HG03520 (cell line): ENCODE data around the gene MYO3B.
"Not testable (repeated sequence)": the region's sequence is repeated elsewhere in the genome, so short reads cannot be mapped to it uniquely, and the experiment has no call there.

Source experiments
- ATAC-seq: cut with Tn5 transposase; IDR thresholded peaks from one replicate; pipeline ENCODE4 v1.9.1; 2021; ENCODE audit warnings: mild to moderate bottlenecking, moderate library complexity; ENCODE audit not compliant: unreplicated experiment

MYO3B gene

DNA sequence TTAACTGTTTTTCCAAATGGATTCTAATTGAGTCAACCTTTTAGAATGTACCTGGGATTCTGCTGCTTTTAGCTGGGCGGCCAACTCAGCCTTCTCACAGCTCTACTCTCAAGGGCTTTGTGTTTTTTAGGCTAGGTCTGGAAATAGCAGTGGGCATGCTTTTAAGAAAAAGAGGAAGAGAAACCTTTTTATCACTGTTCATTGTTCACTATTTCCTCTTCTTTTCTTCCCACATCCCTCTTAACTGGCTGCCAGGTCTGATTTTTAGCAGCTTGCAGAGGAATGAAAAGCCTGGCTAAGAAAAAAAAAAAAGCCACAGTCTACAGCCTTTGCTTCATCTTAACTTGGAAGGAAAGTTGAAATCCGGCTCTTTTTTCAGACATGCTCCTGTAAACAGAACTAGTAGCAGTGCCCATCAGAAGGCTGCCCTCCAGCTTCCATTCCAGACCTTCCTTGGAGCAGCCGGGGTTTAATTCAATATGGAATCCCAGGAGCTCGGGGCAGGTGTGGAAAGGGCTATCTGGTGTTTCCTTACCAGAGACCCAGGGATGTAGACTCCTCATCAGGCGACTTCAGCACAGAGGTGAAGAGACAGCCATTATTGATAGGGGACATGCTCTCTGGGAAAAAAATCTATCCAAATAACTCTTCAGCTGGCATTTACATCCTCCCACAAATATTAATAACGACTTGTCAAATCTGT lies 230.7 kb downstream of the MYO3B start:
- no peak for ATAC-seq

DNA sequence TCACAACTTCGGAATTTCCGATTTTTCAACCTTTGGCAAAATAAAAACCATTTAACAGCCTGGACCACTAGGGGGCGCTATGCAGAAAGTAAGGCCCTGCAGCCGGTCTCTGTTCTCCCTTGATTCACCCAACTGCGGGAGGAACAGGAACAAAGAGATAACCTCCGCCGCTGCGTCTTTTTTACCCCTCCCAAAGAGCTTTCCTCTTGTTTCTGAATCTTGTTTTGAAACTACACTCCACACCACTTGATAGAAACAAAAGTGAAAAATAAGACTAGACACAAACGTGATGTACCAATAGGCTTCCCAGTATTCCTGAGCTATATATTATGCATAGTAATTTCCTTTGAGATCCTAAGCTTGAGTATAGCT lies 231.2 kb downstream of the MYO3B start:
- ATAC-seq = no peak

DNA sequence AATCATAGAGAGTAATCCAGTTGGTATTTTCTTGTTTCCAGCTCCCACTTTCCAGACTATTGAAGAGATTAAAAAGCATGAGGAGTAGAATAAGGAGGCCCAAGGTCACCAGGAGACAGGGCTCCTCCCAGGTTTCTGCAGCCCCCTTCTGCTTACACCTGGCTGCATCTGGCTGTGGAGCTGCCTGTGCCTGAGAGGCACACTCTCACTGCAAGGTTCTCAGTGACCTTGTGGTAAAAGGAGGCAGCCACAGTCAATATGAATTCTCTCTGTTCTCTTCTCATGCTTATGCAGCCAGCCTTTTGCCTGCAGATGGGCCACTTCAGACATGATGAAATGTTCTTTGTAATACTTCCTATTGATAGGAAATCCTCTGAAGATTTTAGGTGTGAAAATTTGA lies 233.7 kb downstream of the MYO3B start:
- ATAC-seq = no peak

DNA sequence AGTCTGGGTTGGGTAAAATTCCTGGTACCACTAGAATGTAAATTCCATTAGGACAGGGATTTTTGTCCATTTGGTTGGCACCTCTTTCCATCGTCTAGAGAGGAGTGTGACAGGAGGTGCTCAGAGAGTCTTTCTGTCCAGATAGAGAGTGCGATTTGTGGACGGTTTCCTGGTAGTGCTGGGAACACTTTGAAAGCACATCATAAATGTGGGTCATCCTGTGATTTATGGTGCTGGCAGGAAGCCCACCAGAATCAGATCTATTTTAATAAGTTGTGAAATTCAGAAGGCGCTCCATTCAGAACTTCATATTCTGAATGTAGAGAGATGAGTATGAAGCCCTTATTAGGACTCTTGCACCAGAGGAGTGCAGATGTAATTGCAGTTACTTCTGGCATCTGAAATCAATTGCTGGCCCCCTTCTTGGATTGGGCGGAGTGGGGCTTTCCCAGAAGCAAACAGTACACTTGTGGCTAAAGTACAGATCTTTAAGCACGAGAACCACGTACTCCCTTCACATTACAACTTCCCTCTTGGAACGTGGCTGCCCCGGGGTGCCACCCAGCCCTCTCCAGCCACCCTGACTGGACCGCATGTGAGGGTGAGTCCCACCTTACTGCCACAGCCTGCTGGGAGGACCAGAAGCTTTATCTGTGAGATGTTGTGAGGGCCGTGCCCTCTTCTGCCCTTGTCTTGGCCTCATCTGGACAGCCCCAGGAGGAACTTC lies 243.2 kb downstream of the MYO3B start:
- ATAC-seq = no peak

DNA sequence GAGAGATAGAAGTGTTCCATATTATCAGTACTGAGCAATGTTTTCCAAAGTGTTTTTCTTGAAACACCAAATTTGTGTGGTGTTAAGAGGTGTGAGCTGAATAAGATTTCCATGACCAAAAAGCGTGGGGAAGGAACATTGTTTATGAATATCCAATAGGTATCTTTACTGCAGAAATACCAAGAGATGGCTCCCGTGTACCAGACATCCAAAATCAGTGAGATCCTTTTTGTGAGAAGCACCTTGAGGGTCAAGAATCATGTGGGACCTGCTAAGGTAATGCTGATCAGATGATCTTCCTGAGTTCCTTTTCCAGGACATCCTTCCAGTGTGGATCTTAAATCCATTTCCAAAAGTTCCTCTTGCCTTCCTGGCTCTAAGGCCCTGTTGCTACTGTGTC lies 246.0 kb downstream of the MYO3B start:
- no peak for ATAC-seq

DNA sequence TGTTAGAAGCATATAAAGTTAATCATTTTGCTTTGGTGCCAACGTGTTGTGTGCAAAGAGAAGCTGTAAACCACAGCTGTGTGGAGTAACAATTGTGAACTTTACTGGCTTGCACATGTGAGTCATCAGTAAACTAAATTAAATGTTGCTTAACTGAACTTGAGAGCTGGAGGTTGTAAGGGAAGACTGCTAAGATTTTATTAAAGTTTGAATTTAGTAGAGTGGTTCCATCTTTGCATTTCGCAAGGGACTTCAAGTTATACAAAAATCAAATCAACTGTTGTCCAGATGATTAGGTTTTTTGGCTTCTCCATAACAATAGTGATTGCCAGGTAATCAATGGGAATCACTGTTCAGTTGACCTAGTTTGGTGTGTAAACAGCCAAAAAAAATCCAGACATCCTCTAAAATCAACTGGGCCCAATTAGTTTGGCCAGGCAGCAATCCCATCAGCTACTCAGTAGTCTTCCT lies 247.4 kb downstream of the MYO3B start:
- ATAC-seq = no peak

DNA sequence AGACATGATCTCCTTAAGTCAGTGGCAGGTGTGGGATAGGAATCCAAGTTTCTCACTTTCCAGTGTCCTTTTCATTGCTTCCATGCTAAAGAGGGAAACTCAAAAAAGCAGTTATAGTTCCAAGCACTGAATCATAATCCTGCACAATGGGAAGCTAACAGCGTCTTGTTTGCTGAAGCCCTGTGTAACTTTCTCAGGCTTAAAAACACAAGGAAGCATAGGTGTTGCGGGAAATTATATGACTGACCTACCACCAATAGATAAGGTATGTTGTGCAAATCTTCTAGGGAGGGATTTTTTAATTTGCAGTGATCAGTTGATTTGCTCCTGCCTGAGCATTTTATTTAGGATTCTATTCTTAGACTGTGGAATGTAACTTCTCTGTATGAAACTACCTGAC lies 250.9 kb downstream of the MYO3B start:
- no peak for ATAC-seq

DNA sequence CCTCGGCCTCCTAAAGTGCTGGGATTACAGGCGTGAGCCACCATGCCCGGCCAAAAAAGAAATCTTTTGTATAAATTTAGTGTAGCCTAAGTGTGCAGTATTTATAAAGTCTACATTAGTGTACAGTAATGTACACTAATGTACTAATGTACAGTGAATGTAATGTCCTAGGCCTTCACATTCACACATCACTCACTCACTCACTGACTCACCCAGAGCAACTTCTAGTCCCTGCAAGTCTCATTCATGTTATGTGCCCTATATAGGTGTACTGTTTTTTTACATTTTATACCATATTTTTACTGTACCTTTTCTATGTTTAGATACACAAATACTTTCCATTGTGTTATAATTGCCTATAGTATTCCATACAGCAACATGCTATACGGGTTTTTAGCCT lies 254.9 kb downstream of the MYO3B start:
- no peak for ATAC-seq

DNA sequence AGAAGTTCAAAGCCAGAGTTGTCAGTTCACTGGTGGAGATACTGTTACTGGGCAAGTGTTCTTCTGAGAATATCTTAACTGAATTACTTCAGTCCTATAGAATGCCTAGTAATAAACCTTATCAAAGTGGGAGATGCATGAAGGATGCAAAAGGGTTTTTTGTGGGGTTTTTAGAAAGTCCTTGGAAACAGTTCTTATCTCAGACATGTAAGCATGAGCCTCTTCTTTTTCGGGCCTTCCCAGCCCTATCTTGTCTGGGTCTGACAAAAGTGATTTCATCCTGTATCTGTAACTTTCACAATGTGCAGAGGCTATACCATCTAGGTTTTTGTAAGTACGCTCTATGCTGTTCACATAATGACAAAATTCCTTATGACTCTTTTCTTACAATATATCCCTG lies 255.5 kb downstream of the MYO3B start:
- no peak for ATAC-seq

DNA sequence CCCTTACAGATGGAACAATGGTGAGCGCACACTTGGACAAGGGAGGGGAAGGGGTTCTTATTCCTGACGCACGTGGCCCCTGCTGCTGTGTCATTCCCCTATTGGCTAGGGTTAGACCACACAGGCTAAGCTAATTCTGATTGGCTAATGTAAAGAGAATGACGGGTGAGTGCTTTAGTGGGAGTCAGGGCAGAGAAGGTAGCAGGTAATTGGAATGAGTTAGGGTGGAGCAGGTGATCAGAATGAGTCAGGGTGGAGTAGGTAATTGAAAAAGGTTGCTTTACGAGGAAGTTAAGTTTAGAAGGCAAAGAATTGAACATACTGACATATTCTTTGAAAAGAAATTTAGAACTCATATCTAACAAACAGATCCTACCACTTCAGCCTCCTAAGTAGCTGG lies 256.4 kb downstream of the MYO3B start:
- not testable (repeated sequence) for ATAC-seq

DNA sequence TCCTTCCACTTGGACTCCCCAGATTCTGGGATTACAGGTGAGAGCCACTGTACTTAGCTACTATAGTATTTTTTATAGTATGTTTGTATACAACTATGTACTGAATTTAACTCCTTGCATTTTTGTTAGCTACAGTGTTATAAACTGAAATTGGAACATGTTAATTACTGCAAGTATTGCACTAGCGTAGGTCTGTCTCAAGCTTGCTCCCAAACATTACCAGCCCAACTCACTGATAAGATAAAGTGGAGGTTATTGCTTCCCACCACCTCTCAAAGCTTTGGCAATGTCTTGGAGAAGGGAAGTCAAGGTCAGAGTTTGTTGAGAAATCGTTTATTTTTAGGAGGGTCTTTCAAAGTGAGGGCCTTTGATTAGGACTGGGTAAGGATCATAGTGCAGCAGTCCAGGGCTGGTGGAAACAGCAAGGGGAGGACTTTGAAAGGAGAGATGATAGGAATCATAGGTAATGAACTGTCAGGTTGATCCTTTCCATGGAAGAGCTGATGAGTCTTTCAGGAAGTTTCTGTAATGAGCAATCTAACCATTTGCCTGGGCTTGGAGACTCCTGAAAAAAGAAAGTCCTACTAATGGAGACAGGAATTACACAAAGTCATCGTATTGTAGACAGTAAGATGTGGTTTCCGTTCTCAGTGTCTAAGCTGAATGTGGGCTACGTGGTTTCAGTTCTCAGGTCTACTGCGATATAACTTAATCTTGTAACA lies 257.1 kb downstream of the MYO3B start:
- ATAC-seq = no peak

DNA sequence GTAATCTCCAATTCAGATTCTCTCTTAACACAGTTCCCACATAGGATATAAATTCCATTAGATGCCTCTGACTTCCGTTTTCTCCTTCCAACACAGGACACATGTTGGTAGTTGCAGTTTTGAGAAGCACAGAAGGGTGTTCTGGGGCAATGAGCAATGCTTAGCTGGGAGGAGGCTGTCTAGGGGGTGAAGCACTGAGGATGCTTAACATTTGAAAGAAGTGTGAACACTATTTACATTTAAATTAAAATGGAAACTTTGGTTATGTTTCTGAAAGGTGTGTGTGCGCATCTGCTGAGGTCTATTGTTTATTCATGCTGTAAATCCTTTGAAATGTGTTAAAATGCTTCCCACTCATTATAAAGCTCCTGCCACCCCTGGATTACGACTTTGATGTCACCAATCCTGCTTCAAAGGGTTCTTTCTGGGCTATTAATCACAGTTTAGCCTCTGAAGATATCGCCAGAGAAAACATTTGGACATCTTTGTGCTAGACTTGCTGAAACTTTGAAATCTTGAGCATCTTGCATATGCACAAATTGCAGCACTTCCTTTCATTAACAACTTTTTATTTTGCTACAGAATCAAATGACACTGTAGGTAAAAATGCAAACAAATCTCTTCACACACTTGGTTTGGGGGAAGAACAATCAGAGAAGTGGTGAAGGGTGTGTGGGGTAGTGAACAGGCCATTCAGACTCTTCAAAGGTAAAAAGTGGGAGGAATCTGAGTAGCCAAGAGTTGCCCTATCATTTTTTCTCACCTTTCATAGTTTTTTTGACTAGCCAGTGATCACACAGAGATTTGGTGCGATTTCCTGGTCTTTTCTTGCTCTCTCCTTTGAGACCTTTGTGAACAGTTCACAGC lies 258.4 kb downstream of the MYO3B start:
- no peak for ATAC-seq

DNA sequence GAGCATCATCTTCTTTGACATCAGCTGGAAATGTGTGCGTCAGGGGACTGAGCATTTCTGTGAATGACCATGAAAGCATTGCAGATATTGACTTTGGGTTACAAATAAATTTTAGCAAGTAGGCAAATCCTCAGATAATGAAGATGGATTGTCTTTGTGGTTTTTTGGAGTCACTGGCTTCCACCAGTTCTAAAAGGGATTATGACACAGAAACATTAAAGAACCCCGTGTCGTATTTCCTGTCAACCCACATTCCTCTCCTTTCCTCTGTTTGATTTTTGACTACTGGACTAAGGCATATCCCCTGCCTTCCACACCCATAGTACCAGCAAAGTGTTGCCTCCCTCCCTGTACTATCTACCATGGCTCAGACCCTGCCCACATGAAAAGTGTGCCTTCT lies 268.1 kb downstream of the MYO3B start:
- ATAC-seq = no peak

DNA sequence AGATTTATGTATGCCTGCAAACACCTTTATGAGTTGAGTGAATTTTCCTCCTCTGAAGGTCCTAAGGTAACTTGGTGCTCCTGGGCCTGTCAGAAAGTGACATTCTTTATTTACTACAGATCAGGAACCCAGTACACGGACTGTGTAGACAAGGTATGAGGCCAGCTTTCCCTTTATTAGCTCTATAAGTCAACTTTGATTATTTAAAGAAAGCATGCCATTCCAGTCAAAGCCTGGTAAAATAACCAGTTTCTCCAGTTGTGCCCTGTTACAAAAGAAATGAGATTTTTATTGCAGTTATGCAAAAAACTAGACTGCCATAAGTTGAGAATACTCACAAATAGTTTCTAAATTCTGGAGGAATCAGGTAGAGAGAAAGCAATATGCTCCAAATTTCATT lies 271.1 kb downstream of the MYO3B start:
- ATAC-seq = no peak

DNA sequence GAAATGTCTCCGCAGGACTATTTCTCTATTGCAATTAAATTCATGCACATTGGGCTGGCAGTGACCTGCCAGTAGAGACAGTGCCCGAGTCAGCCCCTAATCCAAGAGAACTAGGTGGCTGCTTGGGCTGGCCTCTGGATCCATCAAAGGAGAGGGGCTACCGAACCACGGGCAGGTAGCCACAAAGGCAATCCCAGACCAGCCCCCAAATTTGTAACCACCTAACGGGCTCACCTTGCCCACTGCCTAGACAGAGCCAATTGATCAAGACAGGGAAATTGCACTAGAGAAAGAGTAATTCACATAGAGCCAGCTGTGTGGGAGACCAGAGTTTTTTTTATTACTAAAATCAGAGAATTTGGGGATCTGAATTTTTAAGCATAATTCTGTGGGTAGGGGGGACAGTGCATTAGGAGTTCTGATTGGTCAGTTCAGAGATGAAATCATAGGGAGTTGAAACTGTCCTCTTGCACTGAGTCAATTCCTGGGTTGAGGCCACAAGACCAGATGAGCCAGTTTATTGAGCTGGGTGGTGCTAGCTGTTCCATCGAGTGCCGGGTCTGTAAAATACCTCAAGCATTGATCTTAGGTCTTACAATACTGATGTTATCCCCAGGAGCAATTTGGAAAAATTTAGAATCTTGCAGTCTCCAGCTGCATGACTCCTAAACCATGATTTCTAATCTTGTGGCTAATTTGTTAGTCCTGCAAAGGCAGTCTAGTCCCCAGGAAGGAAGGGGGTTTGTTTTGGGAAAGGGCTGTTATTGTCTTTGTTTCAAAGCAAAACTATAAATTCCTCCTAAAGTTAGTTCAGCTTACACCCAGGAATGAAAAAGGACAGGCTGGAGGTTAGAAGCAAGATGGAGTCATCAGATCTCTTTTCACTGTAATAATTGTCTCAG lies 276.8 kb downstream of the MYO3B start:
- ATAC-seq = no peak

DNA sequence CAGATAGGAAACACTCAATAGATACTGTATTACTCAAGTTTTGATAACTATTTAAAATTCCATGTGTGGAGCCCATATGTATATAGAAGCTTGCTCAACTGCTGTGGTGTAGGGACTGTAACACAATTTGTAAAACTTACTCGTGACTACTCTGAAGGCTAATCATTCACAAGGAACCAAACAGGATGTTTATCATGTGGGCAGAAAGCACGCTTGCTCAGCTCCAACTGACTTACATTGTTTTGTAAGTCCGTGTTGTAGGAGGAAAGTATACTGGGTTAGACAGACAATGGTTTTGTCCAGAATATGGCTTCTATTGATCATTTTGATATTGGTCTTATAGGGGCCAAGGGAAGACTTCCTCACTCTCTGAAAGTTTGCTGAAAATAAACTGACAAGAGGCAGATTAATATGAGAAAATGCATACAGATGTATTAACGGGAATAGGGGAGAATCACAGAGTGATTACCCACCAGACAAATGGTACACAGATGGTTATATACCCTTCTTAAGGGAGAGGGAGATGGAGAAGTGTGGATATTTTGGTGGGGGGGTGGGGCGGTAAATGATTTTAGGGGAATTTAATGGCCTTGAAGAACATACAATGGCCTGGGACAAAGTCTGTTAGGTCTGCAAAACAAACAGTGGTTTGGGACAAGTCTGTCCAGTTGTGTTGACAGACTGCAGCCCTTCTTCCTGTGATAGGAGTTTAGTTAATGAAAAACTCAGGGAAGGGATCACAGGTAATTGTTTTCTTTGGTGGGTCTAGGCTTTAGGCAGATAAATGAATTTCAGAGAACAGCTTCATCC lies 277.9 kb downstream of the MYO3B start:
- ATAC-seq = no peak

DNA sequence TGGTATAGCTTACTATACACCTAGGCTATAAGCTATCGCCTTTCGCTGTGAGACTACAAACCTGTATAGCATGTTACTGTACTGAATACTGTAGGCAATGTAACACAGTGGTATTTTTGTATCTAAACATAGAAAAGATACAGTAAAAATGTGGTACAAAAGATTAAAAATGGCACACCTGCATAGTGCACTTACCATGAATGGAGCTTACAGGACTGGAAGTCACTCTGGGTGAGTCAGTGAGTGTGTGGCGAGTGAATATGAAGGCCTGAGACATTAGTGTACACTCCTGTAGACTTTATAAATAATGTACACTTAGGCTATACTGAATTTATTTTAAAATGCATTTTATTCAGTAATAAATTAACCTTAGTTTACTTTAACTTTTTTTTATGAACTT lies 279.0 kb downstream of the MYO3B start:
- no peak for ATAC-seq

DNA sequence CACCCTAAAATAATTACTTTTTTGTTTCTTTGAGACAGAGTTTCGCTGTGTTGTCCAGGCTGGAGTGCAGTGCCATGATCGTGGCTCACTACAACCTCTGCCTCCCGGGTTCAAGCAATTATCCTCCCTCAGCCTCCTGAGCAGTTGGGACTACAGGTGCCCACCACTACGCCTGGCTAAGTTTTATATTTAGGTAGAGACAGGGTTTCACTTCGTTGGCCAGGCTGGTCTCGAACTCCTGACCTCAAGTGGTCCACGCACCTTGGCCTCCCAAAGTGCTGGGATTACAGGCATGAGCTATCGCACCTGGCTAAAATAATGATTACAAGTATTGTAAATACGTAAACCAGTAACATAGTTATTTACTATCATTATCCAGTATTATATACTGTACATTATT lies 279.8 kb downstream of the MYO3B start:
- no peak for ATAC-seq

DNA sequence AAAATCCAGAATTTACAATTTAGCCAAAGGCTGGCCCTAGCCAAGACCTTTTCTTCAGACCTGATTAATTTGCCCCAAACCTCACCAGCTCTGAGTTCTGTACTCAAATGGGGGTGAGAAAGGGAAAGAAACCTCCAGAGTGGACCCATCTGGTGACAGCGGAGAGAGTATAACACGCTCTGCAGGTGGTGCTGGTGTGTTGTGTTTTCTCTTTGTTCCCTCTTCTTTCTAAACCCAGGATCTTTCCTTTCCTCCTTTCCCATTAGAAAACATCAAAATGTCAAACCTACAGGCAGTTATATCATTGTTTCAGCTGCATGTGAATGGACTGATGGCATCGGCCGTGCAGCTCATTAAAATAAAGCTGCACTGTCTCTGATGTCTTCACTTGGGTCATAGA lies 283.9 kb downstream of the MYO3B start:
- no peak for ATAC-seq
